Measurements from ENCODE around the gene RSPH4A. TPM values are rescaled to one million over a fixed set of nuclear protein-coding genes. Genes with fewer than 3 reads are reported as not detected.
"Not testable (repeated sequence)": the region's sequence is repeated elsewhere in the genome, so short reads cannot be mapped to it uniquely, and the experiment has no call there.

The RSPH4A gene
- 0.17 TPM for total RNA-seq
- long read RNA-seq = 0 reads

DNA sequence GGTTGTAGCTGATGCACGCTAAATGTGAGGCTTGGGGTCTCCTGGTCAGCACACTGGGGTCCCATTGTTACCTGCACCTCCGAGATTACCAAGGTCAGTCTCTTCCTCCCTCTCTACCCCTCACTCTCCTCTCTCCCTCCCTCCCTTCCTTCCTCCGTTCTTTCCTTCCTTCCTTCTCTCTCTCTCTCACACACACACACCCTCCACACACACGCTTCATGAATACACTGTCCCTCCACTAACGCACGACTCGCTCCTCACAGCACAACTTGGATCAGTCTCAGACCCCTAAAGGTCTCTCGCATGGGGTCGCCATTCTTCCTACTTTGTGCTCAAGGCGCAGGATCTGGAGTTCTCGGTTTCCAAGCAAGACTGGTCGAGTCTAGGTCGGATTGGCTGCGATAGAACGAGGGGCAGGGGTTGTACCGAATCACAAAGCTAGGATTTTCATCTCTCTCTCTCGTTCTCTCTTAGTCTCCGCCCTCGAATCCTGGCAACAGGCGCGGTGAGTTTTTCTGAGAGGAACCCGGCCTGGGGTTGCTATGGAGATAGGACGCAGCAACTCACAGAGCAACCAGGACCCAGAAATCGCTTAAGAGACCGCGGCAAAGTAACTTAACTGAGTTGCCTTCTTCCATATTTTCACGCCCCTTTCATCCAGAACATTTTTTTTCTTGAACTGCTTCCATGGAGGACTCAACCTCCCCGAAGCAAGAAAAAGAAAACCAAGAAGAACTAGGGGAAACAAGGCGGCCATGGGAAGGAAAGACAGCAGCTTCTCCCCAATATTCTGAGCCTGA lies at the start of gene RSPH4A:
RSPH4A (plus strand) TSS at position 543 of the 800 bp plus-strand sequence; CDS start at position 688, 145 bp downstream.
- intact Hi-C loops (cut with micrococcal nuclease) = no loop called here
- ATAC-seq (peak; percentile 99), DNase-seq (peak; percentile 90)

DNA sequence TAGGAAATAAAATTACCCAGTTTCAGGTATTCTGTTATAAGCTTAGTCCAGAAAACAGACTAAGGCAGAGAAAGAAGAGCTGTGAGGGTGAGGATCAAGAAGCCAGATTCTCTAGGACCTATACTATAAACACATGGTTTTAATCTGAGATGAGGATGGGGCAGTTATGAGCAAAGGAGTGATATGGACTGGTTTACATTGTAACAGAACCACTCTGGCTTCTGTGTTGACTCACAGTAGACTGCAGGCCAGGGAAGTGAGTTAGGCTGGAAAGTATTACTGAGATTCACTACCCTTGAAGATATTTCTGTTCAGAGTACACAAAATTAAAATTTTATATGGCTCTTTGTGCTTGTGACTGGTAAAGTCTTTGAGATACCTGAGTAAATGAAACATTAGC lies 48.2 kb upstream of the RSPH4A start:
- intact Hi-C loops (cut with micrococcal nuclease) = no loop called here
- DNase-seq = no peak
- no peak for ATAC-seq

DNA sequence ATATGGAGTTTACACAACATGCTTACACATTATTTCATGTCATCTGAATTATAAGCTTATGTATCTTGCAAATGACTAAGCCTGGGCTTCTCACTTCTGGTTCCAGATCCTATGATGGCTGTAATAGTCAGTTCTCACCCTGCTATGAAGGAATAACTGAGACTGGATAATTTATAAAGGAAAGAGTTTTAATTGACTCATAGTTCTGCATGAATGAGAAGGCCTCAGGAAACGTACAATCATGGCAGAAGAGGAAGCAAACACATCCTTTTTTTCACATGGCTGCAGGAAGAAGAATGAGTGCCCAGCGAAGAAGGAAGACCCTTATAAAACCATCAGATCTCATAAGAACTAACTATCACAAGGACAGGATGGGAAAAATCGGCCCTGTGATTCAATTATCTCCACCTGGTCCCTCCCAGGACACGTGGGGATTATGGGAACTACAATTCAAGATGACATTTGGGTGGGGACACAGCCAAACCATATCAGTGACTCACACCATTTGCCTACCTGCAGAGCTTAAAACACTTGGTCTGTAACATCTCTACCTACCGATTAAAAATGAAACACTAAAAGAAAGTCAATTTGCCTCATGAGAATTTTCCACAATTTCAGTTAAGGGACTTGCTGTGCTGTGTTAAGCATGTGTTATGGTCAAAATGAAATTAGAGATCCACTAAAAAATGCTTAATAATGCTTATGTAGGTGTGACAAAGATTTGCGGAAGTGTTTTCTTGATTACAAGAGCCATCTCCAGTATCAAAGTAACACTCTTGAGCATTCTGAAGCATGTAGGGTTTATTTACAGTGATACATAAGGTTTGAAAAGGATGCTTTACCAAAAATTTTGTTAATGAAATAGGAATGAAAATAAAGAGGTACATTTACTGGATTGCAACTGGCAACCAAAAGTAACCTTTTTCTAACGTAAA lies 47.2 kb upstream of the RSPH4A start:
- no peak for ATAC-seq
- intact Hi-C loops (cut with micrococcal nuclease) = no loop called here
- no peak for DNase-seq

DNA sequence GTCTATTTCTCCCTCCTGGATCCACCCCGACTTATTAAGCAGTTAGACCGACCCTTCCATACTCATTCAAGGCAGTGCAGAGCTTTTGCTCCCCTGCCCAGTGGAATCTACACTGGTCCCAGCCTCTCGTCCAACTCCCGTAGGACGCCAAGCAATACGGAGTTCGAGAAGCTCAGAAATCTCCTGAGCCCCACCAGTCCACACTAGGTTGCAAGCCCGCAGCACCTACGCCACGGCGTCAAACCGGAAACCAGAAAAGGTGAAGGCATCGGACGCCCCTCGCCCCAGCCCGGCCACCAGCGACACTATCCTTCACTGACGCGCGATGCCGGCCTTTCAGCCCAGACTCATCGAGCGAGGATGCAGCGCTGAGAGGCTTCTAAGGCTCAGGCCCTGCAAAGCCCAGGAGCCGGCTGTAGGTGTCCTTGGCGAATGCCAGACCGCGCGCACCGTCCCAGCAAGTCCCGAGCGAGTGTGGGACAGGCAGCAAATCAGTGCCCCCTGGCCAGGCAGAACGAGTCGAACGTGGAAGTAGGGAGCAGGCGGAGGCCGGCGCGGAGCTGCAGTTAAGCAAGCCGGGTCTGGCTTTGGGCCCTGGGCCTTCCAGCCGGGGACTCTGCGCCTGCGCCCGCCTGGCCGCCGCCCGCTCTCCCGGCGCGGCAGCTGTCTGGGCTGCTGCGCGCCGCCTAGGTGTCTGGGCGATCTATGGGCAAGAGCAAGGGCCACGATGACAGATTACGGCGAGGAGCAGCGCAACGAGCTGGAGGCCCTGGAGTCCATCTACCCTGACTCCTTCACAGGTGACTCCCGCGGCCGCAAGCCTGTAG lies 45.2 kb upstream of the RSPH4A start, which contains the start of gene RWDD1:
RWDD1 (plus strand) TSS at position 649 of the 827 bp plus-strand sequence; CDS start at position 728, 79 bp downstream.
- DNase-seq = peak; percentile 100
- peak; percentile 98 for ATAC-seq
- intact Hi-C loops (cut with micrococcal nuclease) = no loop called here

DNA sequence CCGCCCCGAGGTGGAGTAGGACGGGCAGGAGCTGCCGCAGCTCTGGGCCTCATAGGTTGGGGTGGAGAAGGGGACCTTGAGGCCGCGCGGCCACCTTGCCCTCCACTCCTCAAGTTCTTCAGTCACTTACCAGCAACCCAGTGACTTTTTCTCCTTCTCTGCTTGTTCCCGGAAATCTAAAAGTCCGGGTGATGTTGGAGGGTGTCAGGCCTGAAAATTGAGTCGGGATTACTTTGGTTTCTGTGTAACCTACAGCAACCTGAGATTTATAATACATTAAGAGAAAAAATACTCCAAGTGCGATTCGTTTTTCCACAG lies 44.6 kb upstream of the RSPH4A start:
- intact Hi-C loops (cut with micrococcal nuclease) = no loop called here
- no peak for DNase-seq
- ATAC-seq = no peak

DNA sequence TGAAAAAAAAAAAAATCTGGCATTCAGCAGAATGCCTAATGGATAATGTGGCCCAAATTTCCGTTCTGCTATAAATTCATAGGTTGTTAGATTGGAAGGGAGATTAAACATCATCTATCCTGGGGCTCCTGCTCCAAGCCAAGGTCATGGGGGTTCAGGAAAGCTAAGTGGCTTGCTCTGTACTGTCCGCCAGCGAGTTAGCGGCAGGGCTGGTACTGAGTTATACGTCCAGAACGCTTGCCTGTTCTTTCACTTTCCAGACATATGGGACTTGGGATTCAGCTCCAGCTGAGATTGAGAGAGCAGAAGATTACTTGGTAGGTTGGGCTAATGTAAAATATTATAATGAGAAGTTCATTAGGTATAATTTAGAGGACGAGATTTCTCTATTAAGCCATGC lies 44.1 kb upstream of the RSPH4A start:
- intact Hi-C loops (cut with micrococcal nuclease) = no loop called here
- DNase-seq = peak; percentile 37
- peak; percentile 42 for ATAC-seq

DNA sequence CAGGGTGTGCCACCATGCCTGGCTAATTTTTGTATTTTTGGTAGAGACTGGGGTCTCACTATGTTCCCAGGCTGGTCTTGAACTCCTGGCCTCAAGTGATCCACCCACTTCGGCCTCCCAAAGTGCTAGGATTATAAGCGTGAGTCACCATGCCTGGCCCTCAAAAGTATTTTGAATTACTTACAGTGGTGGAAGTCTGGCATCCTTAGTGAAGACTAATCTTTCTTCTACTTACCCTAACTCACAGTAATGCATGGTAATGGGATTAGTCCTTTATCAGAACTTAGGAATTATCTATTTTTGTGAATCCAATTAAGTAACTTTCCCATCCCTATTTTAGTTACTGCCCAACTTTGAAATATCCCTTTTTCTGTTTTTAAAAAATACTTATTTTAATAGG lies 41.1 kb upstream of the RSPH4A start:
- intact Hi-C loops (cut with micrococcal nuclease) = no loop called here
- no peak for DNase-seq
- no peak for ATAC-seq

DNA sequence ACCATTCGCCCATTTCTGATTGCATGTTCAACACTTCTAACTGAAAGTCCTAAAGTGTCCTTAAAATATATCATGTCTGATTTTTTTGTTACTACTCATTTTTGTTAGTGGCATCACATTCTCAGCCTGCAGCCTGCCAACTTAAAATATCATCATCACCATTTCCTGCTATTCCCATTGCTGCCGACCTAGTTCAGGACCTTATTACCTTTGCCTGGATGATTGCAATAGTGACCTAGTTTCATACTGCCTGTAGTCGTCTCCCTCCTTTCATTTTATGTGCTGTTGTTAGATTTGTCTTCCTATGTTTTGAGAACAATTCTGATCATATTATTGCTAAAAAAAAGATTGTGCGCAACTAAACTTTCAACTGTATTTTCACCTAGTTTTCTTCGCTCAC lies 38.8 kb upstream of the RSPH4A start:
- intact Hi-C loops (cut with micrococcal nuclease) = no loop called here
- ATAC-seq = no peak

DNA sequence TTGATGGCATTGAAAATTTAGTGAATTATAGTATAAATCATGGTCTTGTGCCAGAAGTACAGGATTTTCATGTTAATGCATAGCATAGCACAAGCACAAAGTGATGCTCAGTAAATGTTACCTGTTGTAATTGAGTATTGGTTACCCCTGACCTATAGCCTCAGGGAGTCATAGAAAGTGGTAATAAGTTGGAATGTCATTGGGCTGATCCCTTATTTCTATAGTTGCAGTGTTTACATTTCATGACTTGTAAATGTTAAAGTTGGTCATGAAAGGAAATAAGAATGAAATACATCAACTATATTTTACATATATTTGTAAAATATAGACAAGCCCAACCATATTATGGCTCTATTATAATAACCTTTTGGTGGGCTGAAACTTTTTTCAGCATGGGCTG lies 37.9 kb upstream of the RSPH4A start:
- no peak for DNase-seq
- no peak for ATAC-seq
- intact Hi-C loops (cut with micrococcal nuclease) = no loop called here

More for the DNA sequence above, 38.8 kb upstream of the RSPH4A start:
- DNase-seq = no peak

DNA sequence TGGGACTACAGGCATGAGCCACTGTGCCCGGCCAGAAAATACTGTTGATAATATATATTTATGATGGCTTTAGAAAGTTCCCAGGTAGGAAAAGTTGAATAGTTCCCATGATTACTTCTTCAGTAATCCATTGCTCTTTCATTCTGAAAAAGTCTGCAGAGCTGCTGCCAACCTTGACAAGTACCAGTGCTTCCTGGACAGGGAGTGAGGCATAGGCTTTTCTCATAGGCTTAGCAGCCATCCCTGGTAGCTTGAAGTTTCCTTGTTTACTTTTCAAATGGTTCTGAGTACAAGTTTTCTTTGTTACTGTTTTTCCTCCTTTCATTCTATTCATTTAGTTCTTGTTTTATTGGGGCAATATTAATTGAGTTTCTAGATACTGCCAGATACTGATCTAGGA lies 37.1 kb upstream of the RSPH4A start:
- intact Hi-C loops (cut with micrococcal nuclease) = no loop called here
- no peak for DNase-seq
- peak; percentile 31 for ATAC-seq

DNA sequence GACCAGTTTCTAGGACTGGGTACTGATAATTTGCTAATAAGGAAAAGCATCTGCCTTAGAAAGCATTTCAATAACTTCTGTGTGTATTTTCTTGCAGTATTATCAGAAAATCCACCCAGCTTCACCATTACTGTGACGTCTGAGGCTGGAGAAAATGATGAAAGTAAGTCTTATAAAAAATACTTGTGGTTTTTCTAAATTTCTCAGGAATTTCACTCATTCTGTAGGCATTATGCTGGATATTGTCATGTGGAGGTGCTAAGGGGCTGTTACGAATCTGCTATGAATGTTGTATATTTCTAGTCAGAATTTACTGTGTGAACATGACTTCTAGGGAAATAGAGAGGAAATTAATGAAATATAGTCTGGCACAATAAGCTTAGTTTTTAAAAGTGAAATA lies 36.1 kb upstream of the RSPH4A start:
- DNase-seq (no peak), ATAC-seq (no peak)
- intact Hi-C loops (cut with micrococcal nuclease) = no loop called here

DNA sequence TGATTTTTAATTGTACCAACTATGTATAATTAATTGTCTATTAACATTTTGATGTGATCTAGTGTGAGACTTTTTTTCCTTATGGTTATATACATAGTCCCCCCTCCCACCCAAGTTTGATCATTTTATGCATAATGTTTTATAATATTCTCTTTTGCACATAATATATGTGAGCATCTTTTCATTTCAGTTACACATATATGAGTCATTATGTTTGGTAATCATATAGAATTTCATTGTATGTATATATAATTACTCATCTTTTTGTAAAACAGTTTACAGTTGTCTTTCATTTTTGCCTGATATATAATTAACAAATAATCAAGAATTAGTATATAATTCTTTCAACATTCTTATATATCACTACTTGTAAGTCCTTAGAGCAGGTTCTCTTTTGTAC lies 30.0 kb upstream of the RSPH4A start:
- ATAC-seq (no peak), DNase-seq (no peak)
- intact Hi-C loops (cut with micrococcal nuclease) = no loop called here

DNA sequence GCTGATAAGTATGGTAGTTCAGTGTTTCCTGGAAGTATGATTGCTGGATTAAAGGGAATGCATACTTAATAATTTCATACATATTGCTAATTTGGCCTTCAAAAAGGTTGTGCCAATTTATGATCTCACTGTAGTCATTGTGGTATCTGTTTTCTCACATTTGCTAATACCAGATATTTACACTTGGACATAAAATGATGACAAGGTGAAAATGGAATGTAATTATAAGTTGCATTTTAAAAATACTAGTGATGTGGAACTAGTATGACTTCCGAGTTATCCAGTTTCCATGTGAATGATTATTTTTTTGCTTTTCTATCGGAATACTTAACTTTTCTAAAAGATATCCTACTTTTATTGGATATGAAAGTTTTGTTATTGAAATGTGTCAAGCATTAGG lies 29.5 kb upstream of the RSPH4A start:
- ATAC-seq = no peak
- intact Hi-C loops (cut with micrococcal nuclease) = no loop called here
- no peak for DNase-seq

DNA sequence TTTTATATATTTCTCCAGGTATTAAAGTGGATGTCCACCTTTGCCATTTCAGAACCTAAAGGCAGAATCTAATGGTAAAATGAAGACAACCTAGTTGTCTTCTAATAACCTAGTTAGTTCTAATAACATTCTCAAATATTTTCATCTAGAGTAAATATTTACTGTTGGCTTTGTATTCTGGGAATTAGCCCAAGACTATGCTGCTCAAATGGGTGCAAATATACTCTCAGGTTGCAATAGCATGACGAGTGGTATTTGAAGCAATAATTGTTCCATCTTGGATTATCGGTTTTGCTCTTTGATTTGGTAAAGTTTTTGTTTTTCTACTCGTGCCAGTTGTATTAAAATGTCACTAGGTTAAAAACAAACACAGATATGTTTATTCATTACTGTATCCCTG lies 21.0 kb upstream of the RSPH4A start:
- intact Hi-C loops (cut with micrococcal nuclease) = no loop called here
- no peak for ATAC-seq
- no peak for DNase-seq

DNA sequence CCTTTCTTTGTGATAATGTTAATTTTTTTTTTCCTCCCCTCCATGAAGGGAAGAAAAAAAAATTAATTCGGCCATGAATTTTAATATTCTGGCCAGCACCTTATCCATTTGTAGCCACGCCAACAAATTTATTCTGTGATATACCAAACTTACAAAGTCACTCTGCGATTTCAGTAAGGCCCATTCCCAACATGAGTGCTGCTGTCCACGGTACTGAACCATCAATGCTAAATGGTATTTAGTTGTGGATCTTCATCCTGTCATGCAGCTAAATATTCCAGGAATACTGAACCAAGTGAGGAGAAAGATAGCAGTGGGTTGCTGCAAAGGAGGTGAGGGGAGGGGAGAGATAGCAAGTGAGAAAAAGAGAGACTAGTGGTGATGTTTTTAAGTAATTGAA lies 19.5 kb upstream of the RSPH4A start:
- intact Hi-C loops (cut with micrococcal nuclease) = no loop called here
- DNase-seq = no peak
- ATAC-seq = no peak

DNA sequence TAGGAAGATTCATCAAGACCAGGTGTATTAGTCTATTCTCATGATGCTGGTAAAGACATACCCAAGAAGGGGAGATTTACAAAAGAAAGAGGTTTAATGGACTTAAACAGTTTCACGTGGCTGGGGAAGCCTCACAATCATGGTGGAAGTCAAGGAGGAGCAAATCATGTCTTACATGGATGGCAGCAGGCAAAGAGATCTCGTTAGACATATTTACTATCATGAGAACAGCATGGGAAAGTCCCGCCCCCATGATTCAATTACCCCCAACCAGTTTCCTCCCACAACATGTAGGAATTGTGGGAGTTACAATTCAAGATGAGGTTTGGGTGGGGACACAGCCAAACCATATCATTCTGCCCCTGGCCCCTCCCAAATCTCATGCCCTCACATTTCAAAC lies 12.4 kb upstream of the RSPH4A start:
- intact Hi-C loops (cut with micrococcal nuclease); ATAC-seq; DNase-seq: not testable (repeated sequence)

DNA sequence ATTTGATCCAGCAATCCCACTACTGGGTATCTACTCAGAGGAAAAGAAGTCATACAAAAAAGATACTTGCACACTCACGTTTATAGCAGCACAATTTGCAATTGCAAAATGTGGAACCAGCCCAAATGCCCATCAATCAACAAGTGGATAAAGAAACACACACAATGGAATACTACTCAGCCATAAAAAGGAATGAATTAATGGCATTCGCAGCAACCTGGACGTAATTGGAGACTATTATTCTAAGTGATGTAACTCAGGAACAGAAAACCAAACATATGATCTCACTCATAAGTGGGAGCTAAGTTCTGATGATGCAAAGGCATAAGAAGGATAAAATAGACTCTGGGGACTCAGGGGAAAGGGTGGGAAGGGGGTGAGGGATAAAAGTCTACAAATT lies 11.4 kb upstream of the RSPH4A start:
- intact Hi-C loops (cut with micrococcal nuclease); ATAC-seq; DNase-seq: not testable (repeated sequence)

DNA sequence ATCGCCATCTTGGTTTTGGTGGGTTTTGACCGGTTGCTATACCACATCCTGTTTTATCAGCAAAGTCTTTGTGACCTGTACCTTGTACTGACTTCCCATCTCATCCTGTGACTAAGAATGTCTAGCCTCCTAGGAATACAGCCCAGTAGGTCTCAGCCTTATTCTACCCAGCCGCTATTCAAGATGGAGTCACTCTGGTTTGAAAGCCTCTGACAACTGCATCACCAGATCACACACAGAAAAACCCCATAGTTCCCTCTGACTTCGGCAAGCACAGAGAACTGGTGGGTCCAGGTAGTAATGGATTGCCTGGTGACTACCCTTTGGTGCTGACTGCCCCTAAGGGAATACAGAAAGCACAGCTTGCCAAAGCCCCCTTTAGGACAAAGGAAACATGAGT lies 10.3 kb upstream of the RSPH4A start:
- intact Hi-C loops (cut with micrococcal nuclease) = no loop called here
- no peak for DNase-seq
- no peak for ATAC-seq

DNA sequence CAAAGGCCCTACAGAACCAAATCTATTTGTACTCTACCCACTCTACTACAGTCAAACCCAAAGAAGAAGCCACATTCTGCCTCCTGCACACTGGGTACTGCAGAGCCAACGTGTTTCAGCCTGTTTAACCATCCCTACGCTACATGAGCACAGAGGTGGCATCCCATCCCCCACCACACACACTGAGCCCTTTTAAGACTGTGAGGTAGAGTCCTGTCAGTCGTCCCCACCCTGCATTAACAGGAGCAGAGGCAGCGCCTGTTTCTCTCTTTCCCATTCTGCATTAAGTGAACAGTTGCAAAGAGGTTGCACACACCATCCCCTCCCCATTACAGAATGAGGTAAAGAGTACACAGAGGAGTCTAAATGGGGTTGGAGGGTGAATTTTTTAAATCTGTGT lies 5.2 kb upstream of the RSPH4A start:
- intact Hi-C loops (cut with micrococcal nuclease) = no loop called here
- DNase-seq (no peak), ATAC-seq (no peak)

DNA sequence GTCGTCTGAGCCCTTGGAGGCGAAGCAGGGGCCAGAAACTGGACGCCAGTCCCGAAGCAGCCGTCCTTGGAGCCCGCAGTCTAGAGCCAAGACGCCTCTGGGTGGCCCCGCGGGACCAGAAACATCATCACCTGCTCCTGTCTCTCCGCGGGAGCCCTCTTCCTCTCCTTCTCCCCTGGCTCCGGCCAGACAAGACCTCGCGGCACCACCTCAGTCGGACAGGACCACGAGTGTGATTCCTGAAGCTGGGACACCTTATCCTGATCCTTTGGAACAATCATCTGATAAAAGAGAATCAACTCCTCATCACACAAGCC lies 416 bp downstream of the RSPH4A start:
- DNase-seq (no peak), ATAC-seq (peak; percentile 38)
- intact Hi-C loops (cut with micrococcal nuclease) = no loop called here
